ENCODE data around the gene ADAMTS12. TPM values are rescaled to one million over a fixed set of nuclear protein-coding genes. Genes with fewer than 3 reads are reported as not detected.

Gene ADAMTS12
- total and polyA plus RNA-seq, 10 of the 15 experiments (the other 5 are each of a cell fraction or from before 2014, with no cell fraction given): 0.11 to 35.8 (median 20.7) TPM

GRCh38 chr5:33579789-33580188, 312.0 kb downstream of the ADAMTS12 start (continued):
- no peak for TF ChIP-seq CEBPZ (IDR thresholded peaks at IDR 0.05; ENCODE audit: low read depth, low read length)
- no peak for TF ChIP-seq PBX3 (IDR thresholded peaks at IDR 0.05; ENCODE audit: insufficient replicate concordance, low read depth, low read length)
- TF ChIP-seq ZNF687 (IDR thresholded peaks at IDR 0.05): no peak
- no peak for TF ChIP-seq ASH2L (IDR thresholded peaks at IDR 0.05; ENCODE audit: borderline replicate concordance, low read depth)
- TF ChIP-seq MEF2A (IDR thresholded peaks at IDR 0.05; ENCODE audit: insufficient read depth, low read depth, low read length): no peak
- TF ChIP-seq PAX5 (IDR thresholded peaks at IDR 0.05; ENCODE audit: borderline replicate concordance, low read depth, low read length): no peak
- no peak for TF ChIP-seq E4F1 (IDR thresholded peaks at IDR 0.05; ENCODE audit: borderline replicate concordance, partially characterized antibody)
